Measurements from ENCODE around the gene ARX.

ARX gene

GRCh38 chrX:24996096-24996709 lies 19.6 kb downstream of the ARX start:
- TF ChIP-seq POLR2AphosphoS5 (IDR thresholded peaks at IDR 0.05; ENCODE audit: low read depth, low read length) (no peak), TAF1 (IDR thresholded peaks at IDR 0.05; ENCODE audit: borderline replicate concordance, insufficient read depth, low read length) (no peak), FOXP2 (optimal IDR thresholded peaks at IDR 0.05; ENCODE audit: borderline replicate concordance, extremely low read depth, extremely low read length, insufficient read depth) (no peak)

- no peak for TF ChIP-seq POLR2AphosphoS5 (IDR thresholded peaks at IDR 0.05; ENCODE audit: low read depth, low read length)
Observed at GRCh38 chrX:24993879-24994278, 21.9 kb downstream of the ARX start.

GRCh38 chrX:24990535-24990934 lies 25.2 kb downstream of the ARX start:
- no peak for TF ChIP-seq REST (IDR thresholded peaks at IDR 0.05; ENCODE audit: insufficient read depth in 1 of 2, low read depth in 2 of 2, low read length in 2 of 2)
- no peak for TF ChIP-seq FOXP2 (optimal IDR thresholded peaks at IDR 0.05; ENCODE audit: borderline replicate concordance, extremely low read depth, extremely low read length, insufficient read depth)

GRCh38 chrX:24988314-24988713 lies 27.5 kb downstream of the ARX start:
- TF ChIP-seq TAF1 (IDR thresholded peaks at IDR 0.05; ENCODE audit: borderline replicate concordance, insufficient read depth, low read length) (no peak), FOXP2 (optimal IDR thresholded peaks at IDR 0.05; ENCODE audit: borderline replicate concordance, extremely low read depth, extremely low read length, insufficient read depth) (peak; percentile 31), POLR2AphosphoS5 (IDR thresholded peaks at IDR 0.05; ENCODE audit: low read depth, low read length) (no peak), SIN3A (IDR thresholded peaks at IDR 0.05; ENCODE audit: borderline replicate concordance, insufficient read depth, low read length) (no peak)

GRCh38 chrX:24987731-24988130 lies 28.0 kb downstream of the ARX start:
- no peak for TF ChIP-seq POLR2AphosphoS5 (IDR thresholded peaks at IDR 0.05; ENCODE audit: low read depth, low read length)
- TF ChIP-seq REST (IDR thresholded peaks at IDR 0.05; ENCODE audit: insufficient read depth in 1 of 2, low read depth in 2 of 2, low read length in 2 of 2) = no peak
- no peak for TF ChIP-seq FOXP2 (optimal IDR thresholded peaks at IDR 0.05; ENCODE audit: borderline replicate concordance, extremely low read depth, extremely low read length, insufficient read depth)
- TF ChIP-seq TAF1 (IDR thresholded peaks at IDR 0.05; ENCODE audit: borderline replicate concordance, insufficient read depth, low read length) = no peak
- no peak for TF ChIP-seq SIN3A (IDR thresholded peaks at IDR 0.05; ENCODE audit: borderline replicate concordance, insufficient read depth, low read length)

GRCh38 chrX:24985120-24985519 lies 30.6 kb downstream of the ARX start:
- TF ChIP-seq FOXP2 (optimal IDR thresholded peaks at IDR 0.05; ENCODE audit: borderline replicate concordance, extremely low read depth, extremely low read length, insufficient read depth) (no peak), SIN3A (IDR thresholded peaks at IDR 0.05; ENCODE audit: borderline replicate concordance, insufficient read depth, low read length) (no peak), REST (IDR thresholded peaks at IDR 0.05; ENCODE audit: insufficient read depth in 1 of 2, low read depth in 2 of 2, low read length in 2 of 2) (no peak), TAF1 (IDR thresholded peaks at IDR 0.05; ENCODE audit: borderline replicate concordance, insufficient read depth, low read length) (no peak), POLR2AphosphoS5 (IDR thresholded peaks at IDR 0.05; ENCODE audit: low read depth, low read length) (no peak)

- TF ChIP-seq FOXP2 (optimal IDR thresholded peaks at IDR 0.05; ENCODE audit: borderline replicate concordance, extremely low read depth, extremely low read length, insufficient read depth) (no peak), SIN3A (IDR thresholded peaks at IDR 0.05; ENCODE audit: borderline replicate concordance, insufficient read depth, low read length) (no peak), REST (IDR thresholded peaks at IDR 0.05; ENCODE audit: insufficient read depth in 1 of 2, low read depth in 2 of 2, low read length in 2 of 2) (no peak), TAF1 (IDR thresholded peaks at IDR 0.05; ENCODE audit: borderline replicate concordance, insufficient read depth, low read length) (no peak), POLR2AphosphoS5 (IDR thresholded peaks at IDR 0.05; ENCODE audit: low read depth, low read length) (no peak)
Observed at GRCh38 chrX:24983931-24984330, 31.8 kb downstream of the ARX start.
